ENCODE data around the gene ETV7.

ETV7 gene

GRCh38 chr6:36389353-36389752, 1.9 kb upstream of the ETV7 start:
- Histone ChIP-seq H3K9ac (ENCODE audit: low read depth, low read length) (no peak overlapping the region), H3K9me3 (ENCODE audit: insufficient read depth, low read length, severe bottlenecking) (no peaks in the 10 kb centered on the region), H3K79me2 (ENCODE audit: insufficient read depth, low read length) (no peaks in the 10 kb centered on the region), H3K4me3 (ENCODE audit: low read depth in 1 of 2, low read length in 2 of 2) (no peak overlapping the region), H3K27me3 (ENCODE audit: insufficient read depth, low read length, poor library complexity) (peaks cover 33% of the 10 kb centered on the region), H2AFZ (ENCODE audit: low read depth, low read length) (no peak overlapping the region), H4K20me1 (ENCODE audit: insufficient read depth, low read length) (no peaks in the 10 kb centered on the region), H3K4me1 (ENCODE audit: insufficient read depth, low read length) (peaks cover 16% of the 10 kb centered on the region), H3K36me3 (ENCODE audit: insufficient read depth, low read length) (no peaks in the 10 kb centered on the region), H3K27ac (ENCODE audit: low read length) (no peak overlapping the region), H3K4me2 (ENCODE audit: insufficient read depth, low read length) (no peak overlapping the region)
- ATAC-seq (ENCODE audit: insufficient read depth, low read depth) (no peak), DNase-seq (no peak)
- TF ChIP-seq, protein P1, sequence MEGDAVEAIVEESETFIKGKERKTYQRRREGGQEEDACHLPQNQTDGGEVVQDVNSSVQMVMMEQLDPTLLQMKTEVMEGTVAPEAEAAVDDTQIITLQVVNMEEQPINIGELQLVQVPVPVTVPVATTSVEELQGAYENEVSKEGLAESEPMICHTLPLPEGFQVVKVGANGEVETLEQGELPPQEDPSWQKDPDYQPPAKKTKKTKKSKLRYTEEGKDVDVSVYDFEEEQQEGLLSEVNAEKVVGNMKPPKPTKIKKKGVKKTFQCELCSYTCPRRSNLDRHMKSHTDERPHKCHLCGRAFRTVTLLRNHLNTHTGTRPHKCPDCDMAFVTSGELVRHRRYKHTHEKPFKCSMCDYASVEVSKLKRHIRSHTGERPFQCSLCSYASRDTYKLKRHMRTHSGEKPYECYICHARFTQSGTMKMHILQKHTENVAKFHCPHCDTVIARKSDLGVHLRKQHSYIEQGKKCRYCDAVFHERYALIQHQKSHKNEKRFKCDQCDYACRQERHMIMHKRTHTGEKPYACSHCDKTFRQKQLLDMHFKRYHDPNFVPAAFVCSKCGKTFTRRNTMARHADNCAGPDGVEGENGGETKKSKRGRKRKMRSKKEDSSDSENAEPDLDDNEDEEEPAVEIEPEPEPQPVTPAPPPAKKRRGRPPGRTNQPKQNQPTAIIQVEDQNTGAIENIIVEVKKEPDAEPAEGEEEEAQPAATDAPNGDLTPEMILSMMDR (IDR thresholded peaks at IDR 0.05; ENCODE audit: borderline replicate concordance, extremely low read depth, low read length, poor library complexity, severe bottlenecking) = no peak
- TF ChIP-seq EZH2 (IDR thresholded peaks at IDR 0.05; ENCODE audit: borderline replicate concordance, low read depth, low read length, severe bottlenecking) = no peak

- TF ChIP-seq, protein P1 (IDR thresholded peaks at IDR 0.05; ENCODE audit: borderline replicate concordance, extremely low read depth, low read length, poor library complexity, severe bottlenecking) = no peak
- DNase-seq = peak; percentile 12
- Histone ChIP-seq H3K4me3 (ENCODE audit: low read depth in 1 of 2, low read length in 2 of 2) (peak overlapping the region; percentile 3 to 54; a peak in 3 of 4 replicates), H4K20me1 (ENCODE audit: insufficient read depth, low read length) (no peaks in the 10 kb centered on the region), H3K36me3 (ENCODE audit: insufficient read depth, low read length) (no peaks in the 10 kb centered on the region), H3K4me1 (ENCODE audit: insufficient read depth, low read length) (peaks cover 16% of the 10 kb centered on the region), H3K9me3 (ENCODE audit: insufficient read depth, low read length, severe bottlenecking) (no peaks in the 10 kb centered on the region), H2AFZ (ENCODE audit: low read depth, low read length) (peak overlapping the region; percentile 59), H3K27me3 (ENCODE audit: insufficient read depth, low read length, poor library complexity) (peaks cover 42% of the 10 kb centered on the region), H3K4me2 (ENCODE audit: insufficient read depth, low read length) (peak overlapping the region; percentile 70), H3K9ac (ENCODE audit: low read depth, low read length) (peak overlapping the region; percentile 37), H3K27ac (ENCODE audit: low read length) (no peak overlapping the region), H3K79me2 (ENCODE audit: insufficient read depth, low read length) (no peaks in the 10 kb centered on the region)
- ATAC-seq (ENCODE audit: insufficient read depth, low read depth) = peak; percentile 67
Observed at GRCh38 chr6:36386495-36387439, 702 bp downstream of the ETV7 start.

GRCh38 chr6:36384095-36384494, 3.4 kb downstream of the ETV7 start:
- Histone ChIP-seq H2AFZ (ENCODE audit: low read depth, low read length) (no peak overlapping the region), H3K27me3 (ENCODE audit: insufficient read depth, low read length, poor library complexity) (peaks cover 42% of the 10 kb centered on the region), H3K9me3 (ENCODE audit: insufficient read depth, low read length, severe bottlenecking) (no peaks in the 10 kb centered on the region), H3K79me2 (ENCODE audit: insufficient read depth, low read length) (no peaks in the 10 kb centered on the region), H3K27ac (ENCODE audit: low read length) (no peak overlapping the region), H3K4me3 (ENCODE audit: low read depth in 1 of 2, low read length in 2 of 2) (no peak overlapping the region), H4K20me1 (ENCODE audit: insufficient read depth, low read length) (no peaks in the 10 kb centered on the region), H3K4me2 (ENCODE audit: insufficient read depth, low read length) (no peak overlapping the region), H3K4me1 (ENCODE audit: insufficient read depth, low read length) (peaks cover 16% of the 10 kb centered on the region), H3K36me3 (ENCODE audit: insufficient read depth, low read length) (no peaks in the 10 kb centered on the region), H3K9ac (ENCODE audit: low read depth, low read length) (no peak overlapping the region)
- TF ChIP-seq EZH2 (IDR thresholded peaks at IDR 0.05; ENCODE audit: borderline replicate concordance, low read depth, low read length, severe bottlenecking) = no peak
- TF ChIP-seq, protein P1 (IDR thresholded peaks at IDR 0.05; ENCODE audit: borderline replicate concordance, extremely low read depth, low read length, poor library complexity, severe bottlenecking) = no peak
- DNase-seq = no peak
- ATAC-seq (ENCODE audit: insufficient read depth, low read depth) = no peak

Measured in DND-41 (cell line).